PC-3 (cell line): ENCODE measurements around the gene PZP.

ENCODE experiments used
- EZH2 ChIP-seq: fragments of 300-600 bp; sonication (generic); IDR thresholded peaks from one replicate; pipeline ENCODE4 v1.6.1; 2017; ENCODE audit warnings: antibody characterized with exemption, mild to moderate bottlenecking, low read length; ENCODE audit not compliant: unreplicated experiment
- EZH2phosphoT487 ChIP-seq: fragments of 300-600 bp; sonication (generic); IDR thresholded peaks from 2 replicates; pipeline ENCODE4 v1.6.1; 2018; ENCODE audit warnings: mild to moderate bottlenecking, antibody characterized with exemption, low read length, borderline replicate concordance
- TF ChIP-seq, protein P1 (sequence below): fragments of 300-600 bp; sonication (generic); conservative IDR thresholded peaks from 2 replicates; pipeline ENCODE4 v1.5.1; 2017; ENCODE audit warnings: antibody characterized with exemption, low read depth, mild to moderate bottlenecking, low read length

GRCh38 chr12:9103050-9103849 is 104.9 kb downstream of the PZP start:
- TF ChIP-seq, protein P1, sequence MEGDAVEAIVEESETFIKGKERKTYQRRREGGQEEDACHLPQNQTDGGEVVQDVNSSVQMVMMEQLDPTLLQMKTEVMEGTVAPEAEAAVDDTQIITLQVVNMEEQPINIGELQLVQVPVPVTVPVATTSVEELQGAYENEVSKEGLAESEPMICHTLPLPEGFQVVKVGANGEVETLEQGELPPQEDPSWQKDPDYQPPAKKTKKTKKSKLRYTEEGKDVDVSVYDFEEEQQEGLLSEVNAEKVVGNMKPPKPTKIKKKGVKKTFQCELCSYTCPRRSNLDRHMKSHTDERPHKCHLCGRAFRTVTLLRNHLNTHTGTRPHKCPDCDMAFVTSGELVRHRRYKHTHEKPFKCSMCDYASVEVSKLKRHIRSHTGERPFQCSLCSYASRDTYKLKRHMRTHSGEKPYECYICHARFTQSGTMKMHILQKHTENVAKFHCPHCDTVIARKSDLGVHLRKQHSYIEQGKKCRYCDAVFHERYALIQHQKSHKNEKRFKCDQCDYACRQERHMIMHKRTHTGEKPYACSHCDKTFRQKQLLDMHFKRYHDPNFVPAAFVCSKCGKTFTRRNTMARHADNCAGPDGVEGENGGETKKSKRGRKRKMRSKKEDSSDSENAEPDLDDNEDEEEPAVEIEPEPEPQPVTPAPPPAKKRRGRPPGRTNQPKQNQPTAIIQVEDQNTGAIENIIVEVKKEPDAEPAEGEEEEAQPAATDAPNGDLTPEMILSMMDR: no peak
- TF ChIP-seq EZH2phosphoT487 (no peak), EZH2 (no peak)
